B cell (primary cell): ENCODE data around the gene FBXW4.

Experiments used
- EZH2 ChIP-seq: IDR thresholded peaks from 2 replicates; pipeline ENCODE4 v1.6.1; 2012; ENCODE audit warnings: borderline replicate concordance, low read depth, mild to moderate bottlenecking, moderate library complexity, low read length; ENCODE audit not compliant: insufficient read depth, poor library complexity, severe bottlenecking
- TF ChIP-seq, protein P1 (sequence below): fragments of 200-600 bp; IDR thresholded peaks from one replicate; pipeline ENCODE4 v1.8.0; 2022; ENCODE audit warnings: antibody characterized with exemption, mild to moderate bottlenecking

DNA sequence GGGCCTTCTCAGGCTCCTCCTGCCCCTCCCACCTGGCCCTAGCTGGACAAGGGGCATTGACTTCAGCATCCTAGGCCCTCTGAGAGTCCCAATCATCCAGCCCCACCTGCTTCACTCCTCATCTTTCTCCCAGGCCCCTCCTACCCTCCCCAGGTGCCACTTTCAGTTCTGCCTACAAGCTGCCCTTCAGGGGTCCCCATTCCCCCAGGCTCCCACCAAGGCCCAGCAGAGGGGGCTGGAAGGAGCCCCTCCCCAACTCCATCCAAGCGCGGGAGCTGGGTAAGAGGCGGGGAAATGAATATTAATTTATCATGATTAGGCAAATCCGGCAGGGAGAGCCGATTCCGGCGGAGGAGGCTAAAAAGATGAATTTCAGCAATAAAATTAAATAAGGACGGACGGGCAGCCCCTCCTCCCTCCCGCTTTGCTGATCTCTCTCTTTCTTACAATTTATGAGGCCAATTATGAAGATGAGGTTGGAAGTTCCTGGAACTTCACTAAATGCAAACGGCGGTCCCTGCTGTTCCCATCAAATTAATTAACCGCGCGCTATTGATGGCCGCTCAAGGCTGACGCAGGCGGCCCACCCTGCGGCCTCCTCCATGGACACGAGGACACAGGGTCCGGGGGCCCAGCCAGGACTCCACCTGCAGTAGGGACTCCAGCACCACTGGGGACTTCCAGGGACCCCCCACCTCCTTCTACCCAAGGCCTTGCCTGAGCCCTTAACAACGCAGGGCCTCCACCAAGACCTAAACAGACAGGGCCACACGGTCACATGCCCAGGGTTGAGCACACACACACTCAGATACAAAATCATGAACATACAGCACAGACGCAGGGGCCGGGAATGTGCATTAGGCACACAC, 120.9 kb downstream of the FBXW4 start:
- TF ChIP-seq, protein P1, sequence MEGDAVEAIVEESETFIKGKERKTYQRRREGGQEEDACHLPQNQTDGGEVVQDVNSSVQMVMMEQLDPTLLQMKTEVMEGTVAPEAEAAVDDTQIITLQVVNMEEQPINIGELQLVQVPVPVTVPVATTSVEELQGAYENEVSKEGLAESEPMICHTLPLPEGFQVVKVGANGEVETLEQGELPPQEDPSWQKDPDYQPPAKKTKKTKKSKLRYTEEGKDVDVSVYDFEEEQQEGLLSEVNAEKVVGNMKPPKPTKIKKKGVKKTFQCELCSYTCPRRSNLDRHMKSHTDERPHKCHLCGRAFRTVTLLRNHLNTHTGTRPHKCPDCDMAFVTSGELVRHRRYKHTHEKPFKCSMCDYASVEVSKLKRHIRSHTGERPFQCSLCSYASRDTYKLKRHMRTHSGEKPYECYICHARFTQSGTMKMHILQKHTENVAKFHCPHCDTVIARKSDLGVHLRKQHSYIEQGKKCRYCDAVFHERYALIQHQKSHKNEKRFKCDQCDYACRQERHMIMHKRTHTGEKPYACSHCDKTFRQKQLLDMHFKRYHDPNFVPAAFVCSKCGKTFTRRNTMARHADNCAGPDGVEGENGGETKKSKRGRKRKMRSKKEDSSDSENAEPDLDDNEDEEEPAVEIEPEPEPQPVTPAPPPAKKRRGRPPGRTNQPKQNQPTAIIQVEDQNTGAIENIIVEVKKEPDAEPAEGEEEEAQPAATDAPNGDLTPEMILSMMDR, result no peak
- TF ChIP-seq EZH2, result no peak
